Measurements from ENCODE around the gene ATG2B.
A peak's percentile ranks its signal among the peaks of the same experiment; 100 is the strongest.

- TF ChIP-seq, protein P1, sequence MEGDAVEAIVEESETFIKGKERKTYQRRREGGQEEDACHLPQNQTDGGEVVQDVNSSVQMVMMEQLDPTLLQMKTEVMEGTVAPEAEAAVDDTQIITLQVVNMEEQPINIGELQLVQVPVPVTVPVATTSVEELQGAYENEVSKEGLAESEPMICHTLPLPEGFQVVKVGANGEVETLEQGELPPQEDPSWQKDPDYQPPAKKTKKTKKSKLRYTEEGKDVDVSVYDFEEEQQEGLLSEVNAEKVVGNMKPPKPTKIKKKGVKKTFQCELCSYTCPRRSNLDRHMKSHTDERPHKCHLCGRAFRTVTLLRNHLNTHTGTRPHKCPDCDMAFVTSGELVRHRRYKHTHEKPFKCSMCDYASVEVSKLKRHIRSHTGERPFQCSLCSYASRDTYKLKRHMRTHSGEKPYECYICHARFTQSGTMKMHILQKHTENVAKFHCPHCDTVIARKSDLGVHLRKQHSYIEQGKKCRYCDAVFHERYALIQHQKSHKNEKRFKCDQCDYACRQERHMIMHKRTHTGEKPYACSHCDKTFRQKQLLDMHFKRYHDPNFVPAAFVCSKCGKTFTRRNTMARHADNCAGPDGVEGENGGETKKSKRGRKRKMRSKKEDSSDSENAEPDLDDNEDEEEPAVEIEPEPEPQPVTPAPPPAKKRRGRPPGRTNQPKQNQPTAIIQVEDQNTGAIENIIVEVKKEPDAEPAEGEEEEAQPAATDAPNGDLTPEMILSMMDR (conservative IDR thresholded peaks at IDR 0.05; ENCODE audit: low read depth, low read length) = no peak
- TF ChIP-seq MAZ (IDR thresholded peaks at IDR 0.05; ENCODE audit: borderline replicate concordance, low read depth, low read length) (no peak), SMC3 (IDR thresholded peaks at IDR 0.05; ENCODE audit: low read depth, low read length) (no peak), CEBPB (IDR thresholded peaks at IDR 0.05; ENCODE audit: low read depth, low read length) (peak; percentile 89), RAD21 (IDR thresholded peaks at IDR 0.05; ENCODE audit: low read length) (no peak), POLR2A (IDR thresholded peaks at IDR 0.05; ENCODE audit: low read depth, low read length) (peak; percentile 97), CHD1 (IDR thresholded peaks at IDR 0.05; ENCODE audit: low read depth, low read length) (0 out of 2 replicates have a peak, but pooled peaks have one; percentile 18), USF2 (IDR thresholded peaks at IDR 0.05; ENCODE audit: low read depth, low read length) (no peak; the same call in 1 of the 2 replicates), MXI1 (IDR thresholded peaks at IDR 0.05; ENCODE audit: borderline replicate concordance, low read depth, low read length) (no peak)
These were observed 107.4 kb downstream of the ATG2B start, which contains the start of gene BDKRB1 for GRCh38 chr14:96255501-96256366.

Measured in IMR-90 (cell line).